ENCODE measurements around the gene RXRG.

The RXRG gene

GRCh38 chr1:165449131-165449530, 4.2 kb upstream of the RXRG start:
- no peak for DNase-seq (ENCODE audit: low read depth, low spot score)

- no peak for DNase-seq (ENCODE audit: low read depth, low spot score)
Measured at GRCh38 chr1:165445388-165445787, 462 bp upstream of the RXRG start.

- no peak for DNase-seq (ENCODE audit: low read depth, low spot score)
Measured at GRCh38 chr1:165443539-165444311, 1.2 kb downstream of the RXRG start.

GRCh38 chr1:165442653-165443052, 2.3 kb downstream of the RXRG start:
- DNase-seq (ENCODE audit: low read depth, low spot score): no peak

- no peak for DNase-seq (ENCODE audit: low read depth, low spot score)
Measured at GRCh38 chr1:165442053-165442452, 2.9 kb downstream of the RXRG start.

GRCh38 chr1:165441166-165441880, 3.6 kb downstream of the RXRG start:
- DNase-seq (ENCODE audit: low read depth, low spot score): no peak

- no peak for DNase-seq (ENCODE audit: low read depth, low spot score)
Measured at GRCh38 chr1:165439330-165439729, 5.6 kb downstream of the RXRG start.

GRCh38 chr1:165436994-165437393, 7.9 kb downstream of the RXRG start:
- DNase-seq (ENCODE audit: low read depth, low spot score): no peak

GRCh38 chr1:165435801-165436200, 9.1 kb downstream of the RXRG start:
- no peak for DNase-seq (ENCODE audit: low read depth, low spot score)

GRCh38 chr1:165434281-165434680, 10.6 kb downstream of the RXRG start:
- DNase-seq (ENCODE audit: low read depth, low spot score): no peak

- DNase-seq (ENCODE audit: low read depth, low spot score): no peak
Measured at GRCh38 chr1:165431079-165431478, 13.8 kb downstream of the RXRG start.

- DNase-seq (ENCODE audit: low read depth, low spot score): no peak
Measured at GRCh38 chr1:165426745-165427144, 18.2 kb downstream of the RXRG start.

GRCh38 chr1:165425621-165426020, 19.3 kb downstream of the RXRG start:
- no peak for DNase-seq (ENCODE audit: low read depth, low spot score)

GRCh38 chr1:165424454-165425216, 20.3 kb downstream of the RXRG start:
- DNase-seq (ENCODE audit: low read depth, low spot score): no peak

GRCh38 chr1:165423136-165423535, 21.8 kb downstream of the RXRG start:
- DNase-seq (ENCODE audit: low read depth, low spot score): no peak

GRCh38 chr1:165420655-165421054, 24.3 kb downstream of the RXRG start:
- DNase-seq (ENCODE audit: low read depth, low spot score): no peak

GRCh38 chr1:165419839-165420238, 25.1 kb downstream of the RXRG start:
- DNase-seq (ENCODE audit: low read depth, low spot score): no peak

GRCh38 chr1:165418195-165418594, 26.7 kb downstream of the RXRG start:
- DNase-seq (ENCODE audit: low read depth, low spot score): no peak

GRCh38 chr1:165416876-165417275, 28.1 kb downstream of the RXRG start:
- DNase-seq (ENCODE audit: low read depth, low spot score): no peak

GRCh38 chr1:165415068-165415467, 29.9 kb downstream of the RXRG start:
- DNase-seq (ENCODE audit: low read depth, low spot score): no peak

GRCh38 chr1:165414620-165415019, 30.3 kb downstream of the RXRG start:
- no peak for DNase-seq (ENCODE audit: low read depth, low spot score)

- no peak for DNase-seq (ENCODE audit: low read depth, low spot score)
Measured at GRCh38 chr1:165411396-165411795, 33.5 kb downstream of the RXRG start.
